A549 (cell line): ENCODE measurements around the gene CYP21A2. TPM values are rescaled to one million over a fixed set of nuclear protein-coding genes. Genes with fewer than 3 reads are reported as not detected.

Source experiments
- ATAC-seq, 2 experiments: fragments of 200-7000 bp in 1 of 2; fragments of >200 bp in 1 of 2; cut with Nextera tagmentation in 1 of 2; cut with Tn5 transposase in 1 of 2; 3 replicates each; pipeline versions ENCODE4 v1.8.0 to v1.9.1; 2018 to 2020; ENCODE audit warnings: mild to moderate bottlenecking in 1 of 2, moderate library complexity in 1 of 2
- CTCF ChIA-PET: fragments of 300-600 bp; sonication (Branson Sonifier 250); formaldehyde crosslinking; extraction: SDS; loops from one replicate; lab custom pipeline; 2021; ENCODE audit warnings: antibody characterized with exemption, inconsistent platforms; lab: Yijun Ruan, JAX
- POLR2A ChIA-PET: fragments of 350-600 bp; formaldehyde crosslinking; extraction: SDS; loops from one replicate; lab custom pipeline; 2021; ENCODE audit warnings: antibody characterized with exemption, inconsistent platforms; lab: Yijun Ruan, JAX
- DNase-seq, 2 experiments: peaks; one replicate each; pipeline versions ENCODE4 v3.0.0 to v3.0.0-alpha.2; 2011 to 2016; ENCODE audit warnings: low read depth in 1 of 2, low spot score in 1 of 2
- FAIRE-seq: peaks from 2 replicates; lab custom pipeline; 2011; peaks lifted over from hg19 to GRCh38; lab: Jason Lieb, UNC
- H3K27ac ChIP-seq, 2 experiments: fragments of >200 bp; sonication (Bioruptor Twin); formaldehyde crosslinking; 3 replicates each; pipeline ENCODE4 v1.5.1; 2016 to 2017
- H3K4me1 ChIP-seq: fragments of >200 bp; sonication (Bioruptor Twin); formaldehyde crosslinking; 3 replicates; pipeline ENCODE4 v1.6.1; 2016
- H3K4me2 ChIP-seq: fragments of >200 bp; sonication (Bioruptor Twin); formaldehyde crosslinking; 3 replicates; pipeline ENCODE4 v1.6.1; 2016
- H3K4me3 ChIP-seq: fragments of >200 bp; sonication (Bioruptor Twin); formaldehyde crosslinking; 3 replicates; pipeline ENCODE4 v1.5.1; 2016
- H3K9me3 ChIP-seq: fragments of >200 bp; sonication (Bioruptor Twin); formaldehyde crosslinking; 3 replicates; pipeline ENCODE4 v1.6.1; 2016
- CBX8 ChIP-seq: fragments of 200-600 bp; sonication (generic); IDR thresholded peaks from 2 replicates; pipeline ENCODE4 v1.6.1; 2016
- CHD2 ChIP-seq: fragments of 150-350 bp; IDR thresholded peaks from 2 replicates; pipeline ENCODE4 v1.6.1; 2014; ENCODE audit warnings: low read length; ENCODE audit not compliant: partially characterized antibody
- EHMT2 ChIP-seq: fragments of 200-600 bp; sonication (generic); IDR thresholded peaks from 2 replicates; pipeline ENCODE4 v1.6.1; 2016; ENCODE audit warnings: antibody characterized with exemption, low read depth, mild to moderate bottlenecking, moderate library complexity
- FOSB ChIP-seq: fragments of 250-450 bp; sonication (Bioruptor Pico); IDR thresholded peaks from 2 replicates; pipeline ENCODE4 v1.5.0; 2020; ENCODE audit warnings: mild to moderate bottlenecking, moderate library complexity
- FOSL2 ChIP-seq, 2 experiments: fragments of 450-650 bp in 1 of 2; fragments of >200 bp in 1 of 2; sonication (Bioruptor Twin) in 1 of 2; formaldehyde crosslinking; IDR thresholded peaks; 2 replicates each; pipeline versions ENCODE4 v1.5.0 to v1.6.1; 2016 to 2020; ENCODE audit warnings: mild to moderate bottlenecking in 1 of 2, moderate library complexity in 1 of 2
- HDAC2 ChIP-seq: fragments of 200-600 bp; sonication (generic); IDR thresholded peaks from 2 replicates; pipeline ENCODE4 v1.6.1; 2016
- HES2 ChIP-seq: fragments of >200 bp; sonication (Bioruptor Twin); formaldehyde crosslinking; IDR thresholded peaks from 2 replicates; pipeline ENCODE4 v1.6.1; 2016
- HMGXB4 ChIP-seq: fragments of 250-450 bp; sonication (Bioruptor Pico); IDR thresholded peaks from 2 replicates; pipeline ENCODE4 v1.5.0; 2021; ENCODE audit warnings: mild to moderate bottlenecking, moderate library complexity, borderline replicate concordance
- KDM1A ChIP-seq: fragments of 200-600 bp; sonication (generic); IDR thresholded peaks from 2 replicates; pipeline ENCODE4 v1.6.1; 2016; ENCODE audit warnings: low read depth, mild to moderate bottlenecking
- KDM5A ChIP-seq: fragments of 200-600 bp; sonication (generic); IDR thresholded peaks from 2 replicates; pipeline ENCODE4 v1.6.1; 2016; ENCODE audit warnings: antibody characterized with exemption, mild to moderate bottlenecking
- MAZ ChIP-seq: fragments of 150-350 bp; IDR thresholded peaks from 2 replicates; pipeline ENCODE4 v1.6.1; 2014; ENCODE audit warnings: antibody characterized with exemption, low read depth, low read length, borderline replicate concordance
- RAD21 ChIP-seq, 2 experiments: fragments of >200 bp in 1 of 2; sonication (Bioruptor Twin) in 1 of 2; formaldehyde crosslinking in 1 of 2; IDR thresholded peaks in 1 of 2; conservative IDR thresholded peaks in 1 of 2; 2 replicates in 1 of 2; 3 replicates in 1 of 2; pipeline ENCODE4 v1.6.1; 2012 to 2018; ENCODE audit warnings: inconsistent platforms in 1 of 2
- RNF2 ChIP-seq: fragments of 200-600 bp; sonication (generic); IDR thresholded peaks from 2 replicates; pipeline ENCODE4 v1.6.1; 2016; ENCODE audit warnings: low read depth, mild to moderate bottlenecking, antibody characterized with exemption, moderate library complexity, borderline replicate concordance
- TFCP2L1 ChIP-seq: fragments of 250-450 bp; sonication (Bioruptor Pico); IDR thresholded peaks from 2 replicates; pipeline ENCODE4 v1.5.0; 2021; ENCODE audit warnings: mild to moderate bottlenecking
- USF2 ChIP-seq: fragments of 450-650 bp; IDR thresholded peaks from 2 replicates; pipeline ENCODE4 v1.6.1; 2014; ENCODE audit warnings: antibody characterized with exemption
- ZFP36 ChIP-seq: fragments of 450-650 bp; IDR thresholded peaks from 2 replicates; pipeline ENCODE4 v1.6.1; 2014; ENCODE audit warnings: borderline replicate concordance; ENCODE audit not compliant: partially characterized antibody
- WGBS: methylation state at CpG from one replicate; pipeline ENCODE4 v1.1.6; 2017; ENCODE audit errors: missing lambda C conversion rate; 5-methylcytosine and 5-hydroxymethylcytosine counted together
- polyA plus RNA-seq, 4 experiments: library from polyadenylated mRNA; depleted of rRNA in 3 of 4; stranded (reverse); fragments of >200 nt; fragmentation: RNase III in 1 of 4; extraction: RNeasy Plus Mini Kit Qiagen cat#74134 plus additional on column Dnase treatment in 1 of 4; gene quantifications; 2 replicates in 3 of 4; 3 replicates in 1 of 4; pipeline ENCODE4 v1.2.3, GENCODE V29; 2011 to 2017
- TF ChIP-seq, protein P1 (sequence below): fragments of 150-350 bp; IDR thresholded peaks from 2 replicates; pipeline ENCODE4 v1.6.1; 2014; ENCODE audit warnings: low read depth, mild to moderate bottlenecking, low read length

CYP21A2 gene
- polyA plus RNA-seq, 2 of the 4 experiments (the other 2 are of a cell fraction) = not detected

GRCh38 chr6:32045811-32046449 lies 7.7 kb downstream of the CYP21A2 start:
- no peak for DNase-seq
- no peak overlapping the region for H3K4me2 ChIP-seq
- no peaks in the 10 kb centered on the region for H3K9me3 ChIP-seq
- peaks cover 20% of the 10 kb centered on the region for H3K4me1 ChIP-seq
- POLR2A ChIA-PET = no interaction called here
- ATAC-seq = no peak
- CTCF ChIA-PET = no interaction called here
- no peak overlapping the region for H3K4me3 ChIP-seq
- TF ChIP-seq FOSL2 (IDR thresholded peaks at IDR 0.05) (no peak), FOSL2 (CRISPR knock-in tag; IDR thresholded peaks at IDR 0.05) (no peak), KDM5A (no peak), HES2 (no peak), MAZ (no peak), RAD21 (conservative IDR thresholded peaks at IDR 0.05 in 1 of 2, IDR thresholded peaks at IDR 0.05 in 1 of 2) (no peak), TFCP2L1 (CRISPR knock-in tag) (no peak), USF2 (no peak), KDM1A (no peak)
- FAIRE-seq = no peak
- WGBS = 87% methylated on average over 3 of the region's 22 CpGs
- no peak overlapping the region for H3K27ac ChIP-seq

- Histone ChIP-seq H3K4me1 (peaks cover 20% of the 10 kb centered on the region), H3K4me3 (no peak overlapping the region), H3K27ac (peak overlapping the region in 1 of 2 experiments; percentile 67; a peak in 3 of 6 replicates), H3K4me2 (peak overlapping the region; percentile 43; the same call in 2 of the 3 replicates), H3K9me3 (no peaks in the 10 kb centered on the region)
- WGBS = 40% methylated on average over 2 of the region's 14 CpGs
- ATAC-seq = peak in 1 of 2 experiments; percentile 31; a peak in 3 of 6 replicates
- no peak for DNase-seq
- POLR2A ChIA-PET = no interaction called here
- no peak for FAIRE-seq
- CTCF ChIA-PET = interaction anchor here (1.6 kb wide), 1 partner anchor 16 kb away, joined by 5 read pairs; no protein-coding TSS in a partner anchor
- TF ChIP-seq CHD2 (no peak), RAD21 (conservative IDR thresholded peaks at IDR 0.05 in 1 of 2, IDR thresholded peaks at IDR 0.05 in 1 of 2) (no peak), HDAC2 (no peak), EHMT2 (no peak), CBX8 (no peak), ZFP36 (no peak), HMGXB4 (CRISPR knock-in tag) (no peak), RNF2 (no peak), FOSB (CRISPR knock-in tag) (no peak)
- TF ChIP-seq, protein P1, sequence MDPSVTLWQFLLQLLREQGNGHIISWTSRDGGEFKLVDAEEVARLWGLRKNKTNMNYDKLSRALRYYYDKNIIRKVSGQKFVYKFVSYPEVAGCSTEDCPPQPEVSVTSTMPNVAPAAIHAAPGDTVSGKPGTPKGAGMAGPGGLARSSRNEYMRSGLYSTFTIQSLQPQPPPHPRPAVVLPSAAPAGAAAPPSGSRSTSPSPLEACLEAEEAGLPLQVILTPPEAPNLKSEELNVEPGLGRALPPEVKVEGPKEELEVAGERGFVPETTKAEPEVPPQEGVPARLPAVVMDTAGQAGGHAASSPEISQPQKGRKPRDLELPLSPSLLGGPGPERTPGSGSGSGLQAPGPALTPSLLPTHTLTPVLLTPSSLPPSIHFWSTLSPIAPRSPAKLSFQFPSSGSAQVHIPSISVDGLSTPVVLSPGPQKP = no peak
These were observed 8.4 kb downstream of the CYP21A2 start for GRCh38 chr6:32046450-32047083.
